Ecto neural progenitor cell (in vitro differentiated cells): ENCODE measurements around the gene FAM76B.

Source experiments
- DNase-seq: peaks from one replicate; pipeline ENCODE4 v3.0.0-alpha.2; 2018; ENCODE audit warnings: low spot score

FAM76B gene

DNA sequence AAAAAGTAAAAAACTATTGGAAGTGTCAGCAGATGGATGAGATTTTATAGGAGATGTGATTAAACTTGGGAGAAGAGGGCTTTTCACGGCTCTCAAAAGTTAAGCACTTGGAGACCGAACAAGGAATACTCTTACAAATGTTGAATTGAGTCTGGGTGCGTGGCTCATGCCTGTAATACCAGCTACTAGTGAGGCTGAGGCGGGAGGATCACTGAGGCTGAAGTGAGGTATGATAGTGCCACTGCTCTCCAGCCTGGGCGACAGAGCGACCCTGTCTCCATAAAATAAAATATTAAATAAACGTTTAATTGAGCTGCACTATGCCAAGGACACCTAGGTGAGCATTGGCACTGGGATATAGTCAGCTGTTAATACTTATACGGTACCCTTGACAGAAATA, 2.6 kb upstream of the FAM76B start:
- DNase-seq: no peak

DNA sequence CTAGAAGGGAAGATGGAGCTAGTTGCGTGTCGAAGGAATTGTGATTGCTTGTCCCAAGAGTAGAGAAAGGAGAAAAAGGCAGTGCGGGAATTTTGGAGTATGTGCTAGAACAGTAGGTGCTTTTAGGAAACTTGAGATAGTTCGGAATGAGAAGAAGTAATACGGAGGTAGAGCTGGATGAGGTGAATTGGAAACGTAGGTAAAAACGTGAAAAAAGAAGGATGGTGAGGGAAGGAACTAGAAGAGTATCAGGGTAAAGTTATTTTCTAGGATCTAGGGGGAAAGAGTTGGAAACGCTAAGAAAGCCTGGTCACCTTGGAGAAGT, 2.1 kb upstream of the FAM76B start:
- DNase-seq: no peak

DNA sequence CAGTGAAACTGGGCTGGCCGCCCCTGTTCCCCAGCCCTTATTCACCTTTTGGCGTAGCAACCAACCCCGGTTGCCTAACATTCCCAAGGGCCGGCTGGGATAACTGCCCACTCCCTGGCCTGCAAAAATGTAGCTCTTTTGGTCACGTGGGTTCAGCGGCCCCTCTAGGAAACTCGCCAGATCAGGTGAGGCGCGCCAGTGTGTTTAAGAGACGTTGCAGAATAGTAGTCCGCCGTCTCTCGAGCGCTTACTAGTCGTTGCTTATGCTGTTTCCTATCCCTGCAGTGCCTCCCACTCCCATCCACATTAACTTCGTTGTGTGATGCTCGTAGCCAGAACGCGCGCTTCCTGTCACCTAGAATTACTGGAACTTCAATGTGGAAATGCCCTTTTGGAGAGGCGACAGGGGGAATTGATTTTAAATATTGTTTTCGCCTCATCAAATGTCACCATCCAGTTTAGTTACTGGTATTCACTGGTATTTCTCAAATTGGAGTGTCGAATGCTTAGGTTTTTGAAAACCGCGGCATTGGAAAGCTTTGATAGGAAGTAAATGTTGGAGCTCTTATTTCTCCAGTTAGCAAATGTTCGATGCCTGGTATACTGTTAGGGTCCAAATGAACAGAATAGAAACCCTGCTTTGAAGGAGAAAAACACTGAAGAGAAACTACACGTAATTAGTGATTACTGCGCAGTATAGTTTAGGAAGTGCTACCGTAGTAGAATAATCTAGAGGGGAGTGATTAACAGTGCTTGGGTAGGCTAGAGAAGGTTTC, 1.5 kb upstream of the FAM76B start:
- DNase-seq: peak; percentile 70

DNA sequence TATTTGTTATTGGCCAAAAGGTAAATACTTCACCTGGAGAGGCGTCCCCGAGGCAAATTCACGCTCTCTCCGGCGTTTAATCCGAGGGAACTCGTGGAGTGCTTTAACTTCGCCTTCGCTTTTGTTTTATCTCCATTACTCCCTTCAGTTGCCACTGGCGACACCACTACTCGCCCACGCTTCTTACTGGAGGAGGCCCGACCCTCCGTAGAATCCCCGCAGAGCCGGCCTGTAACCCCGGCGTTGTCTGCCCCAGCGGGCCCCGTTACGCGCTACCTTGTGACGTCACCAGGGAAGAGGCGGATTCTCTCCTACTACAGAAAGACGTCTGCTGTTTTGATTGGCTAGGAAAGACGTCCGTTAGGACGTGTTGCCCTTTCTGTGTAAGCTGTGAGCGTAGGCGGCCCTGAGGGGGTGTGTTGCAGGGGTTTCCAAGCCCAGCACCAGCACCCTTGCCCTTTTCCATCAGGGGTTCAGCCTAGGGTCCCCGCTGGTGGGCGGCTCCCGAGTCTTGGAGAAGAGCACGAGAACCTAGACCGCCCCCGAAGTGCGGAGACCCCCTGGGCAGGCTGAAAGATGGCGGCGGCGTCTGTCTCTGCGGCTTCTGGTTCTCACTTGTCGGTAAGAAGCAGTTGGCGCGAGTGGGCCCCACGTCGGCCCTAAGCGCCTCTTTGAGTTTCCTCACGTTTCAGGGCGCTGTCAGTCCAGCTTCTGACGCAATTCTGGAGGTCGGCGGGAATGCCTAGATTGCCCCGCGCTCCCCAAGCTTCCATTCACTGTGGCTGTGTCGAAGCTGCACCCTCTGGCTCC, 746 bp upstream of the FAM76B start, which contains the start of gene CEP57:
Gene CEP57, plus strand, starts transcription at position 376 of the 810 bp plus-strand sequence. Its CDS starts 201 bp downstream, at position 577.
- peak; percentile 95 for DNase-seq

DNA sequence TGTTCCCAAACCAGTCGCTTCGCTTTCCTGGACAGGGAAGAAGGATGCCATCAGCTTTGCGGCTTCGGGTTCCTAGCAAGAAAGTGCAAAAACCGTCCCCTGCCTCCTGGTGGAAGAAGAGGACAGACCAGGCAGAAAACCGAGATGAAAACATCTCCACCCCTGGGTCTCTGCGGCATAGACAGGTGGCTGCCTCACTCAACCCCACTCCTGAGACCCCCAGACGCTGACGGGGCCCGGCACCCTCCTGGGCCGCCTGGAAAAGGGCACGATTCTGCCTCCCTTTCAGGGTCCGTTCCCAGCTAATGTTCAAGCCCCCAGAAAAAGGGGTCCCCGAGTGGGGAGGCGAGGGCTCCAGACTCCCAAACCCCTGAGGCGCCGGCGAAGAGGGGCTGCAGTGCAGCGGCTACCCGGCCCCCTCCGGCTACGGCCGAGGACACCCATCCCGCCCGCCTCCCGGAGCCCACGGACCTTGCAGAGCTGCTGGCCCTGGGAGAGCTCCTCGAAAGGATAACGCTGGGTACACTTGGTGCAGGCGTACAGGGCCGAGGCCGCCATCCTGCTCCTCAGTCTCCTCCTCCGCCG, 569 bp downstream of the FAM76B start:
- DNase-seq: no peak

DNA sequence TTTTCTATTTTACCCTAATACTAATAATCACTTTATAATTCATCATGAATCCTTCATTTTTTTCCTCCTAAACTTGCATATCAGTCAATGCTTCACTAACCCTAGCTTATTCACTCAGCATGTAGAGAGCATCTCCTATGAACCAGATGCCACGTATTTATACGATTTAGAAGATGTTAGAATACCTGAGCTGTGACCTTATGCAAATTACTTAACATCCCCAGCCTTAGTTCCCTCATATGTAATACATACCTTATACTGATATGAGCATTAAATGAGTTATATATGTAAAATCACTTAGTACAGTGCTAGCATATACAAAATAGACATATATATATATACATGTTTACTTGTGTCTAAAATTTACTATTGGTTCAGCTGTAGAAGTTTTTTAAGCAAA, 9.0 kb downstream of the FAM76B start:
- no peak for DNase-seq

DNA sequence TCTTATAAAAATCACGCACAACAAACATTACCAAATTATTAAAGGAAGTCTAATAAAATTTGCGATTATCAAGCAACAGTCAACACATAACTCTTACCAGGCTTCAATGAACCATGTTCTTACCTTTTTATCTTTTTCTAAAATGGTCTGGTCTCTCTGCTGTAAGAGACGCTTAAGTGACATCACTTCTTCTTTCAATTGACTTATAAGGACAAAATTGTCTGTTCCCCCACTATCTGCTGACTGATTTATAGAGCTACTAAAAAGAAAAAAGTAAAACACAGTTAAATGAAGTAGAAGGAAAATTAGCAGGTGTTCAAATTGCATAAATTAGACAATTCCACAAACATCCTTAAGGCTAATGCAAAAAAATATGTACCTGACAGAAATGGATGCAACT, 10.9 kb downstream of the FAM76B start:
- DNase-seq: no peak

DNA sequence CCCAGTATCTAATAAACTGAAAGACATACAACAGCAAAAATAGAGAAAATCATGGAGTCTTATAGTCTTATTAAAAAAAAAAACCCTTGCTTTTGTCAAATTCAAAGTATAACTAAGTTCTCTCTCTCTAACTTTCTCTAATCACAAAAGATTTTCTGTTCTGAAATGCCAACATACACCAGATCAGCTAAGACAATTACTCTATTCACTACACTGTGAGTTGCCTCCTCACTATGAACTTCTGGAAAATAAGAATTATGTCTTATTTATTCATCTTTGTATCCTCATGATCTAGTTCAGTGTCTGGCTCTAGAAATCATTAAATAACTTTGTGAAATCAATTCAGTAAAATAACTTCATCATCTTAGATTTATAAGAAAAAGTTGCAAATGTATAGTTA, 12.7 kb downstream of the FAM76B start:
- DNase-seq: no peak

DNA sequence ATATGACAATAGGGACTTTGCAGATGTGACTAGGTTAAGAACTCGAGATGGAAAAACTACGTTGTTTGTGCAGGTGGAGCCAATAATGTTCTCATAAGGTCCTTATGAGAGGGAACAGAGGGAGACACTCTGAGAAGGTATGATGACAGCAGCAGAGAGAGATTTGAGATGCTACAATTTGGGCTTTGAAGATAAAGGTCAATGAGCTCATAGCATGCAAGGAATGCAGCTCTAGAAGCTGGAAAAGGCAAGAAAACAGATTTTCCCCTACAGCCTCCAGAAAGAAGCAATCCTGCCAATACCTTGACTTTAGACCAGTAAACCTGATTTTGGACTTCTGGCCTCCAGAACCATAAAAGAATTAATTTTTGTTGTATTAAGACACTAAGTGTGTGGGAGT, 21.1 kb downstream of the FAM76B start:
- no peak for DNase-seq

DNA sequence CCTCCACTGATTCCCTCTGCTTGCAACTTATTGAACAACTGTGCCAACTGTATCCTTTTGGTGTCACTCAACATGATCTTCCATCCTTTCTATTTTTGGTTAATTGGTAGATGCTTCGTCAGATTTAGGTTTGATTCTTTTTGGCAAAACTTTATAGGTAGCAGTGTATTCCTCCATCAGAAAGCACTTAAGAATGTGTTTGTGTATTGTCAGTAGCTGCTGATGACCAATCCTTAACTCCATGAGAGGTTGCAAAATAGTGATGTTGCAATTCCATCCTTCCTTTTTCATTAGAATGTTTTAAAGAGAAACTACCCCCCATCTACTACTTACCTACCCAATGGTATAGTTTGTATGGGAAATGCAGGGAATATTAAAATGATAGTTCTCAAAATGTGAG, 22.1 kb downstream of the FAM76B start:
- DNase-seq: no peak

DNA sequence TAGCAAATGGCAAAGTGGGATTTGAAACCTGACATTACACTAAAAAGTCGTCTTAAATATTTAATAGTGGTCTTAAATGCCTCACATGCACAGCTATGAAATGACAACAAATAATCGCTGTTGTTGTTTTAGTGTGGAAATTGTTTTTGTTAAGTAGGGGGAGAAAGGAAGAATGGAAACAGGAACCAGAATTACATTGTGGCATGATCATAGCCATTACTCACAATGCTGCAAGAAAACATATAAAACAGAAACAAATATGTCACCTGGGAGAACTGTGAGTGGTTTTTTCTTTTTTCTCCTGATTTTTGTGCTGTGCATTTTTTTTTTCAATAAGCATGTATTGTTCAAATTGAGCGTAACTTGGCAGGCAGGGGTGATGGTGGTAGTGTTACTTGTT, 22.9 kb downstream of the FAM76B start:
- no peak for DNase-seq

DNA sequence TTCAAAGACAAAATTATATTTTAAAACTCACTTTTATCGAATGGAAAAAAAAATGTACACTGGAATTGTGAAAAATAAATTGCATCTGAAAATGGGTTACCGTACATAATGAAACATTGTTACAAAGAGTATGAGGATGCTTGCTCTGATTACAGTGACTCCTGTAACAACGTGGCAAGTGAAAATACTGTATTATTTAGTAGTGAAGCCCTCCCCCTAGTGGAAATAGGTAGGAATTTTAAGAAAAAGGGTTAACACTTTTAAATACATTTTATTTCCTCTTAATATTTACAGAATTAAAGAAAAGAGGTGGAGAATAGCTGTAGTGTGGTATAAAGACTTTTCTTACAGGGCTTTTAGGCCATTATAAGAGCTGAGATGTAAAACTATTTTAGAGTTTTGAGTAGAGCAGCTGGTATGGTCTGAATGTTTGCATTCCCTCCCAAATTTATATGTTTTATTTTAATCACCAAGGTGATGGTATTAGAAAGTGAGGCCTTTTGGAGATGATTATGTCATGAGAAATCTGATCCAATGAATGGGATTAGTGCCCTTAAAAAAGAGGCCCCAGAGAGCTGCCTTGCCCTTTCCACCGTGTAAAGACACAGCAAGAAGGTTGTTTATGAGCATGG, 25.2 kb downstream of the FAM76B start:
- DNase-seq: no peak

DNA sequence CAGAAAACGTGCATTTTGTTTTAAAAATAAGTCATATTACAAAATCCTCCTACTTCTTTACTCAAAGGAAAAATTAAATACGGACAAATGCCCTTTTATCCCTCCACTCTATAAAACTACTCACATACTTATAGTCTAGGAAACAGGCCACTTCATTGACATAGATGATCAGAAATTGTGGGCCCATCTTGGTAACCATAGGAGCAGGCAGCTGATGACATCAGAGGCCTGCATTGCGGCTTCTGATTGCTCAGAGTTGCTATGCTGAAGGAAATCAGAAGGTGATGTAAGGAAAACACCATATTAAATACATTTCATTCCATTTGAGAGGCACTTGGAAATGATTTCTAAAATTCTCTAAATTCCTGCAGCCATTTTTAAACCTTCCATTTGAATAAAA, 27.0 kb downstream of the FAM76B start:
- no peak for DNase-seq

DNA sequence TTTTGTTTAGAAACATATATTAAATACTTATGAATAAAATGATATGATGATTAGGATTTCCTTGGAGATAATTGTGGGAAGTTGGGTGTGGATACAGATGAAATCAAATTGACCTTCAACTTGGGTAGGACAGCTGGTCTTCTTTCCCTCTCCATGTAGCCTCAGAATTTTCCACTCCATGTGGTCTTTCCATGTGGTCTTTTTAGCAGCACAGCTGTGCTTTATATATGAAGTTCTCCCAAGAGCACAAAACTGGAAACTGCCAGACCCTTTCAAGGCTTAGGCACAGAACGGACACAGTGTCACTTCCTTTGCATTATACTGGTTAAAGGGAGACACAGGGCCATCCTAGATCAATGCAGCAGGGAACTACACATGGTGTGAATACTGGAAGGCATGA, 28.6 kb downstream of the FAM76B start:
- DNase-seq: no peak

DNA sequence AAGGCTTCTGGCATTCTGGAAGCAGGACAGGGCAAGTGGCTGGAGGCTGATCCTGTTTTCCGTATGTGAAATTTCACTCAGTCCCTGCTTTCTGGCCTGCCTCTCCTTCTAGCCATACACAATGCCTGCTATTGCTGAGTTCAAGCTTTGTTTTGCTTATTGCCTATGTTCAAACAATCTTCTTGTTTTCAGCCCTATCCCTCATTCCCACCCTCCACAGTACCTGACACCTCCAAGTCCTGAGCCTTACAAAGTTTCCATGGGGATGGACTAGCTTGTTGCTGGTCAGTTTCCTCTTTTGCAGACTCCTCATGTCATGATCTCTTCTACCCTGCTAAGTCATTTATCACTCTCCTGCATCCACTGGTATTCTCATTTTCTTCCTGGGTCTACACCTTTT, 38.1 kb downstream of the FAM76B start:
- no peak for DNase-seq

DNA sequence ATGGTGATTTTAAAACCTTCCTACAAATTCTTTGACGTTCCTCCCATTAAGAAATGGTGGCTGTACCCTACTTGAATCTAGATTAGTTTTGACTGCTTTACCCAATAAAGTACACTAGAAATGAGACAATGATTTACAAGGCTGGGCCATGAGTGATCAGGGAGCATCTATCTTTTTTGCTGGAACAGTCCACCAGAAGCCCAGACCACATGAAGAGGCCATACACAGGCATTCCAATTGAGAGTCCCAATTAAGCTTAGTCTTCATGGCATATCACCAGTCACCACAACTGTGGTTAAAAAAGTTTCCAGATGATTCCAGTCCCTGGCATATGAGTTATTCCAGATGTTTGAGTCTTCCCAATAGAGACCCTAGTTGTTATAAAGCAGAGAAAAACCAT, 39.5 kb downstream of the FAM76B start:
- no peak for DNase-seq

DNA sequence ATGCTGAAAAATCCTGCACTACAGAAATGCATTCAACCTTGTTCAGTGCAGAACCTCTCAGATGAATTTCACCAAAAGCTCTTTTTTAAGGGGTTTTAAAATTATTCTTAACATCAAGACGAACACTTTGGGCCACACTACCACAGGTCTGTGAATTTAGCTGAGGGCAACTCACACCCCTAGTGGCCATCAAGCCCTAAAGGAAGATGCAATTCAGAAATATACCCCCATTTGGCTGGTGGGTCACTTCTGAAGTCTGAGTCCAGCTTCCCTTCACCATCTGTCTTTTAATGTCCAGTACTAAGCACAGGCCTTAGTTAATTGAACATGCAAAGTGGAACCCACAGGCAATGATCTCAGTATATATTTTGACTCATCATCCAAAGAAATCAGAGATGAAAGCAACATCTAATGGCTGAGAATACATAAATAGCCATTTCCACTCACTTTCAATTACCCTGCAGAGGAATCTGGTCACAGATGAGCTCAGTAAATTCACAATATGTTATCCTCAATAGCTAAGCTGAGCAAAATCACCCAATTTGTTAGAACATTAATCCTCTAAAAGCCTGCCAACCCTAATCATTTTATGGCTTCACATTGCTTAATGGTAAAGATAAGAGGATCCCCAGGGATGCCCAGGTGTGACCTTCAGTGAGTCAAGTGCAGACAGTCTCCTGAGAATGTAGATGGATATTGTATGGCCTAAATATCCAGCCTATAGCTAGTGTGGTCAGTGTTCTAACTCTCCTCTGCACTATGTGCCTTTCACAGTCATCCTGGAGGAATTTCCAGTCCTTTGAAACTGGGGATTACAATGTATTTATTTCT, 50.3 kb downstream of the FAM76B start:
- DNase-seq: no peak

DNA sequence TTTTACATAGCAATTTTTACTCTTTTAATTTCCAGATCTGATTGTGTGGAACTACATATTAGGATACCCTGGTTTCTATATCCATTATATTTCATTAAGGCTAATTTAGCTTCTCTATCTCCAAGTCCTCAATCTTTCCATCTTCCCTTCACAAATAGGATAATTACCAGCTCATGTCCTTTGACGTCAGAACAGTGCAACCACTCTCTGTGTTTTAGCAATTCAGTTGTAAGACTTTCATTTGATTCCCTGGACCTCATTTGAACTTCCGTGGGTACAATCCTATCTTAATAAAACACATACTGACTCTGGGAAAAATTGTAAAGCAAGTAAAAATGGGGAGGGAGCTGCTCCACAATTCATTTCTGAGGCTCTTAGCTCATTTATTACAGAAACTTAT, 52.8 kb downstream of the FAM76B start:
- no peak for DNase-seq

DNA sequence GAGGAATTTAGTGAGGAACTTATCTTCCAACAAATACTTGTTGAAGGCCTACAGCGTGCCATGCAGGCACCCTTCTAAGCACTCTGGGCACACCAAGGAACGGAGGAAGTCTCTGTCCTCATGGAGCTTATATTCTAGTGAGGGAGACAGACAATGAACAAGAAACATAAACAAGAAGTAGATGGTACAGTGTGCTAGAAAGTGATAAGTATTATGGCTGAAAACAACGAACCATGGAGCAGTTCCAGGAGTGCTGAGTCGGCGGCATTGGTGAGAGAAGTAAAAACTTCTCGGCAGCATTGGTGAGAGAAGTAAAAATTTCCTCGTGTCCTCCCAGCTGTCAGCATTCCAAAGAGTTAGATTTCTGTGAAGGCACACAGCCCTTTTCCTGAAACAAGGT, 53.2 kb downstream of the FAM76B start:
- DNase-seq: no peak

DNA sequence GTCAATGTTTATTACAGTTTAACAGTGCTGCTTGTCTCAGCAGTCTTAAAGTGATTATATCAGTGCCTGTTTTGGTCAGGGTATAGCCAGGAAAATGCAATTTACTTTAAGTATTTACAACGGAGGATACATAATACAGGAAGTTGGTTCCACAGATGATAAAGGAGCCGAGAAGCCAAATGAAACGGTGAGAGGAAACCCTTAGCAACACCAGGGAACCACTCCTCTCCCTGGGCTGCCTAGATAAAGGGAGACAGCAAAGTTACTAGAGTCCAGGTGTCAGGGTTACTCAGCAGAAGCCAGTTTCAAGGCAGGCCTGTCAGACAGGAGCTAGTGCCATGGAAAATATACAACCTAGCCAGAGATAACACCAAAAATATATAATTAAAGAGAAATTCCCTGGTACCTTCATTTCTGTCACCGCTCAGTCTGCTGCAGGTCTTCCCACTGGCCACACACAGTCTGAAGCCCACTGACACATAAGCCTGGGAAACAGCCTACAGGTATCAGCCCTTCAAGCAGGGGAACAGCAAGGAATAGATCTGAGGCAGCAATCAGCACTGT, 55.5 kb downstream of the FAM76B start:
- no peak for DNase-seq

DNA sequence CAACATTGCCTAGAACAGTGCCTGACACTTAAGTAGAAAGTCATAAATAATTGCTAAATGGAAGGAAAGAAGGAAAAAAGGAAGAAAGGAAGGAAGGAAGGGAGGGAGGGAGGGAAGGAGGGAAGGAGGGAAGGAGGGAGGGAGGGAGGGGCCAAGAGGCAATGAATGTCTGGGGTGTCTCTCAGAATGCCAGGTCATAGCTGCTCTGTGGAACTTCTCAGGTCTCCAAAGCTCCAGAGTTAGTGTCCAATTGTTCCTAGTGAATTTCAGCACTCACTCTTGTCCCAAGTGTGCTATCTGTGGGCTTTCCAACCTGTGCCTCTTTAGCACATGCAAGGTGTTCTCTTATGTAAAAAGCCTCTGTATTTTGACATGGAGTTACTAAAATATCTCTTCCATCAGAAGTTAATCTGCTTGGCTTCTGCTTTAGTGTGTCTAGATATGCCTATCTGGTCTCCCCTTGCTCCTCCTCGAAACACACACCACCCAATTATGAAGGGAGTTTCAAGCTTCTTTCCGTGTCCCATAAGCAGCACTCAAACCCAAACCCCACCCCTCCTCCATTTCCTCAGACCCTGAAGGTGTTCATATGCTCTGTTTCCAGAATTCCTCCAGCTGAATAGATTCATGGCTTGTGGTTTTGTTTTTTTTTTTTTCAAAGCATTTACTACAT, 56.5 kb downstream of the FAM76B start:
- no peak for DNase-seq
